Spleen (tissue), 7 donors: Measurements from ENCODE around the gene ZBTB8OS.

ENCODE experiments used
- POLR2A ChIP-seq, 3 donors: fragments of 450-650 bp; IDR thresholded peaks; one replicate each; pipeline ENCODE4 v1.5.1; 2017; ENCODE audit warnings: antibody characterized with exemption in 3 of 3, mild to moderate bottlenecking in 1 of 3
- TF ChIP-seq, protein P1 (sequence below), 11 experiments: fragments of 200-600 bp in 7 of 11; fragments of 450-650 bp in 4 of 11; sonication (generic) in 4 of 11; IDR thresholded peaks in 8 of 11; conservative IDR thresholded peaks in 3 of 11; 1 replicate in 7 of 11; 2 replicates in 4 of 11; pipeline versions ENCODE4 v1.4.0 to v1.8.0; 2016 to 2021; ENCODE audit warnings: antibody characterized with exemption in 11 of 11, inconsistent platforms in 4 of 11, mild to moderate bottlenecking in 1 of 11
- donor health status: DM: no; HTN: no; CAD: no; lungs with moderate emphysema.
- donor health status: DM: no; HTN: no; CAD: no.
- donor health status: DM: no; HTN: no; CAD: no.

DNA sequence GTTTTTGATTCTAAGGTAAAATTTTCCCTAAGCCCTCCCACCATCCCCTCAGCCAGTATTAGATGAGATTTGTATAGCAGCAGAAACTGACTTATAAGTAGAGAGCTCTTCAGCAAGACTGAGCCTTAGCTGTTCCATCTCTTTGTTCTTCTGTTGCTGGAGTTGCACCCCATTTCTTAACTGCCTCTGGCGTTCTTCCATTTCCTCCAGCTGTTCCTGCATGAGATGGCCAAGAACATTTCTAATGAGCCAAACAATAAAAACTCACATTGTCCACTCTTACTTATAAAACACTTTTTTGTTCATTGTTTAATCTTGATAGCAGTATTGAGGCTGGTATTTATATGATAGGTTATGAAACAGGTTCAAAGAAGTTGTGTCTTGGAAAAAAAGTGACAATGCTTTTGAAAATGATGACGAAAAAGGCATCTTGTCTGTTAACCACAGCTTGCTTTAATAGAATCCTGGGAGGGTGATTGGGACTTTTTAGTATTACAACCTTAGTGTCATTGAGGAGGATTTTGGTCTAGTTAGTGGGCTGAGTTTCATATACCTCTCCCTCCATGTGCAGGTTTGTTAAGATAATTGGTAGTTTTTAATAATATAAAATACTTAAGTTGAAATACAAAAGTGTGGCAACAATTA, 33.9 kb upstream of the ZBTB8OS start:
- TF ChIP-seq, protein P1, sequence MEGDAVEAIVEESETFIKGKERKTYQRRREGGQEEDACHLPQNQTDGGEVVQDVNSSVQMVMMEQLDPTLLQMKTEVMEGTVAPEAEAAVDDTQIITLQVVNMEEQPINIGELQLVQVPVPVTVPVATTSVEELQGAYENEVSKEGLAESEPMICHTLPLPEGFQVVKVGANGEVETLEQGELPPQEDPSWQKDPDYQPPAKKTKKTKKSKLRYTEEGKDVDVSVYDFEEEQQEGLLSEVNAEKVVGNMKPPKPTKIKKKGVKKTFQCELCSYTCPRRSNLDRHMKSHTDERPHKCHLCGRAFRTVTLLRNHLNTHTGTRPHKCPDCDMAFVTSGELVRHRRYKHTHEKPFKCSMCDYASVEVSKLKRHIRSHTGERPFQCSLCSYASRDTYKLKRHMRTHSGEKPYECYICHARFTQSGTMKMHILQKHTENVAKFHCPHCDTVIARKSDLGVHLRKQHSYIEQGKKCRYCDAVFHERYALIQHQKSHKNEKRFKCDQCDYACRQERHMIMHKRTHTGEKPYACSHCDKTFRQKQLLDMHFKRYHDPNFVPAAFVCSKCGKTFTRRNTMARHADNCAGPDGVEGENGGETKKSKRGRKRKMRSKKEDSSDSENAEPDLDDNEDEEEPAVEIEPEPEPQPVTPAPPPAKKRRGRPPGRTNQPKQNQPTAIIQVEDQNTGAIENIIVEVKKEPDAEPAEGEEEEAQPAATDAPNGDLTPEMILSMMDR (IDR thresholded peaks at IDR 0.05 in 8 of 11, conservative IDR thresholded peaks at IDR 0.05 in 3 of 11): no peak
- no peak for TF ChIP-seq POLR2A (IDR thresholded peaks at IDR 0.05)
